ENCODE data around the gene SERPINE3. TPM values are rescaled to one million over a fixed set of nuclear protein-coding genes. Genes with fewer than 3 reads are reported as not detected.

SERPINE3 gene
- total RNA-seq, 4 donors from 2014 or later: not detected

- 59 to 61% methylated on average over 3 to 6 of the region's 6 CpGs for WGBS, 2 donors
- no peak overlapping the region for H3K4me3 ChIP-seq
- DNase-seq: no peak
- H3K9me3 ChIP-seq: no peaks in the 10 kb centered on the region
- no peaks in the 10 kb centered on the region for H3K36me3 ChIP-seq
- H3K27ac ChIP-seq: no peak overlapping the region
- intact Hi-C loops (cut with DNase I): no loop called here
- H3K27me3 ChIP-seq: no peaks in the 10 kb centered on the region
- TF ChIP-seq CTCF (IDR thresholded peaks at IDR 0.05): no peak
- TF ChIP-seq POLR2A (IDR thresholded peaks at IDR 0.05): no peak
- no peaks in the 10 kb centered on the region for H3K4me1 ChIP-seq
Observed at GRCh38 chr13:51331354-51331861, 8.1 kb upstream of the SERPINE3 start.

GRCh38 chr13:51332566-51333361 is 6.7 kb upstream of the SERPINE3 start:
- intact Hi-C loops (cut with DNase I): no loop called here
- Histone ChIP-seq H3K27ac (no peak overlapping the region), H3K36me3 (no peaks in the 10 kb centered on the region), H3K27me3 (no peaks in the 10 kb centered on the region), H3K4me1 (no peaks in the 10 kb centered on the region), H3K9me3 (no peaks in the 10 kb centered on the region), H3K4me3 (no peak overlapping the region)
- TF ChIP-seq POLR2A (IDR thresholded peaks at IDR 0.05) (no peak), CTCF (IDR thresholded peaks at IDR 0.05) (no peak)
- no peak for DNase-seq
- WGBS, 2 donors: 56 to 71% methylated on average over 2 of the region's 2 CpGs

GRCh38 chr13:51333421-51333820 is 6.1 kb upstream of the SERPINE3 start:
- no peaks in the 10 kb centered on the region for H3K9me3 ChIP-seq
- no peaks in the 10 kb centered on the region for H3K27me3 ChIP-seq
- no peak for TF ChIP-seq CTCF (IDR thresholded peaks at IDR 0.05)
- no peak for TF ChIP-seq POLR2A (IDR thresholded peaks at IDR 0.05)
- H3K36me3 ChIP-seq: no peaks in the 10 kb centered on the region
- DNase-seq: no peak
- no peak overlapping the region for H3K4me3 ChIP-seq
- intact Hi-C loops (cut with DNase I): no loop called here
- no peaks in the 10 kb centered on the region for H3K4me1 ChIP-seq
- H3K27ac ChIP-seq: no peak overlapping the region

- DNase-seq: no peak
- H3K27me3 ChIP-seq: no peaks in the 10 kb centered on the region
- H3K4me3 ChIP-seq: no peak overlapping the region
- H3K9me3 ChIP-seq: no peaks in the 10 kb centered on the region
- no peaks in the 10 kb centered on the region for H3K36me3 ChIP-seq
- TF ChIP-seq CTCF (IDR thresholded peaks at IDR 0.05): no peak
- TF ChIP-seq POLR2A (IDR thresholded peaks at IDR 0.05): no peak
- intact Hi-C loops (cut with DNase I): no loop called here
- no peak overlapping the region for H3K27ac ChIP-seq
- H3K4me1 ChIP-seq: no peaks in the 10 kb centered on the region
Observed at GRCh38 chr13:51333826-51334225, 5.7 kb upstream of the SERPINE3 start.

GRCh38 chr13:51336746-51337145 is 2.7 kb upstream of the SERPINE3 start:
- H3K27me3 ChIP-seq: no peaks in the 10 kb centered on the region
- TF ChIP-seq POLR2A (IDR thresholded peaks at IDR 0.05): no peak
- no peak for TF ChIP-seq CTCF (IDR thresholded peaks at IDR 0.05)
- 81 to 100% methylated on average over 1 to 4 of the region's 5 CpGs for WGBS, 2 donors
- no peak overlapping the region for H3K4me3 ChIP-seq
- intact Hi-C loops (cut with DNase I): no loop called here
- DNase-seq: no peak
- H3K36me3 ChIP-seq: no peaks in the 10 kb centered on the region
- no peaks in the 10 kb centered on the region for H3K4me1 ChIP-seq
- H3K27ac ChIP-seq: no peak overlapping the region
- no peaks in the 10 kb centered on the region for H3K9me3 ChIP-seq

Measured in esophagus squamous epithelium (tissue), 5 donors.